Osteoblast (primary cell): ENCODE data around the gene FANCL. TPM values are rescaled to one million over a fixed set of nuclear protein-coding genes. Genes with fewer than 3 reads are reported as not detected.
"Not testable (repeated sequence)": the region's sequence is repeated elsewhere in the genome, so short reads cannot be mapped to it uniquely, and the experiment has no call there.

ENCODE experiments used
- DNase-seq: peaks from one replicate; pipeline ENCODE4 v3.0.0; 2011; ENCODE audit warnings: low spot score, mixed read lengths; ENCODE audit not compliant: insufficient read length; ENCODE audit errors: missing footprints
- H2AFZ ChIP-seq: 2 replicates; pipeline ENCODE4 v1.6.0; 2011; ENCODE audit warnings: mild to moderate bottlenecking, low read length
- H3K27ac ChIP-seq: 2 replicates; pipeline ENCODE4 v1.5.1; 2011; ENCODE audit warnings: mild to moderate bottlenecking, low read depth, low read length, moderate library complexity
- H3K27me3 ChIP-seq: 2 replicates; pipeline ENCODE4 v1.6.0; 2012; ENCODE audit warnings: mild to moderate bottlenecking, control low read depth, inconsistent platforms, low read length, moderate library complexity; ENCODE audit not compliant: insufficient read depth
- H3K36me3 ChIP-seq: 2 replicates; pipeline ENCODE4 v1.5.1; 2011; ENCODE audit warnings: mild to moderate bottlenecking, low read length, control low read depth, moderate library complexity; ENCODE audit not compliant: insufficient read depth
- H3K4me1 ChIP-seq: 2 replicates; pipeline ENCODE4 v1.5.1; 2011; ENCODE audit warnings: mild to moderate bottlenecking, low read length, control low read depth, moderate library complexity; ENCODE audit not compliant: insufficient read depth
- H3K4me2 ChIP-seq: 2 replicates; pipeline ENCODE4 v1.6.0; 2011; ENCODE audit warnings: mild to moderate bottlenecking, low read length; ENCODE audit not compliant: insufficient read depth
- H3K4me3 ChIP-seq: fragments of 200-600 bp; sonication (generic); 3 replicates; pipeline ENCODE4 v1.5.1; 2012; ENCODE audit warnings: mild to moderate bottlenecking, low read length, inconsistent platforms; ENCODE audit not compliant: insufficient read depth
- H3K79me2 ChIP-seq: 2 replicates; pipeline ENCODE4 v1.6.0; 2012; ENCODE audit warnings: mild to moderate bottlenecking, low read length, control low read depth, inconsistent platforms; ENCODE audit not compliant: insufficient read depth
- H3K9me3 ChIP-seq: 2 replicates; pipeline ENCODE4 v1.5.1; 2011; ENCODE audit warnings: low read depth, low read length, control low read depth
- H4K20me1 ChIP-seq: 2 replicates; pipeline ENCODE4 v1.6.0; 2012; ENCODE audit warnings: mild to moderate bottlenecking, low read length, control low read depth; ENCODE audit not compliant: insufficient read depth
- total RNA-seq: library from RNA; depleted of rRNA; stranded (reverse); fragments of >200 nt; gene quantifications from 2 replicates; pipeline ENCODE4 v1.2.3, GENCODE V29; 2012
- TF ChIP-seq, protein P1 (sequence below): IDR thresholded peaks from 2 replicates; pipeline ENCODE4 v1.5.1; 2011; ENCODE audit warnings: mild to moderate bottlenecking, low read depth, low read length, moderate library complexity; ENCODE audit errors: extremely low read depth

The FANCL gene
- total RNA-seq, 1 donor = 10.9 TPM

DNA sequence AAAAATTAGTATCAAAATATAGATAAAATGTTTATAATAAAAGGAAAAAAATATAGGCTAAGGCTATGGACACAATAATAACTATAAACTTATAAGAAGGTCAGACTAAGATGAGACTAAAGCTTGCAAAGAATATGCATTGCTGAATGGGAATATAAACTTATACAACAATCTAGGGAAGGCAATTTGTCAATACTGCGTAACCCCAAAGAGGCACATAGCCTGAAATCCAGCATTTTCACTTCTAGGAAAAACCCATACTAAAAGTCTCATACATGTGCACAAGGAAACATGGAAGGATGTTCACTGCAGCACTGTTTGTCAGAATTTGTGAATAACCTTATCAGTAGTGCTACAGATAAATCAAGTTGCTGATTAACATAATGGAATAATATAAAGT lies 45.5 kb downstream of the FANCL start:
- H4K20me1 ChIP-seq = no peaks in the 10 kb centered on the region
- TF ChIP-seq, protein P1, sequence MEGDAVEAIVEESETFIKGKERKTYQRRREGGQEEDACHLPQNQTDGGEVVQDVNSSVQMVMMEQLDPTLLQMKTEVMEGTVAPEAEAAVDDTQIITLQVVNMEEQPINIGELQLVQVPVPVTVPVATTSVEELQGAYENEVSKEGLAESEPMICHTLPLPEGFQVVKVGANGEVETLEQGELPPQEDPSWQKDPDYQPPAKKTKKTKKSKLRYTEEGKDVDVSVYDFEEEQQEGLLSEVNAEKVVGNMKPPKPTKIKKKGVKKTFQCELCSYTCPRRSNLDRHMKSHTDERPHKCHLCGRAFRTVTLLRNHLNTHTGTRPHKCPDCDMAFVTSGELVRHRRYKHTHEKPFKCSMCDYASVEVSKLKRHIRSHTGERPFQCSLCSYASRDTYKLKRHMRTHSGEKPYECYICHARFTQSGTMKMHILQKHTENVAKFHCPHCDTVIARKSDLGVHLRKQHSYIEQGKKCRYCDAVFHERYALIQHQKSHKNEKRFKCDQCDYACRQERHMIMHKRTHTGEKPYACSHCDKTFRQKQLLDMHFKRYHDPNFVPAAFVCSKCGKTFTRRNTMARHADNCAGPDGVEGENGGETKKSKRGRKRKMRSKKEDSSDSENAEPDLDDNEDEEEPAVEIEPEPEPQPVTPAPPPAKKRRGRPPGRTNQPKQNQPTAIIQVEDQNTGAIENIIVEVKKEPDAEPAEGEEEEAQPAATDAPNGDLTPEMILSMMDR = no peak
- H3K4me2 ChIP-seq = no peak overlapping the region
- no peaks in the 10 kb centered on the region for H3K4me1 ChIP-seq
- no peak overlapping the region for H3K4me3 ChIP-seq
- H3K36me3 ChIP-seq = no peaks in the 10 kb centered on the region
- no peak for DNase-seq
- H3K27ac ChIP-seq = no peak overlapping the region
- H3K79me2 ChIP-seq = no peaks in the 10 kb centered on the region
- H3K27me3 ChIP-seq = no peaks in the 10 kb centered on the region
- H2AFZ ChIP-seq = no peak overlapping the region
- no peaks in the 10 kb centered on the region for H3K9me3 ChIP-seq

GRCh38 chr2:58194458-58194857 lies 46.7 kb downstream of the FANCL start:
- Histone ChIP-seq H3K4me3 (no peak overlapping the region), H4K20me1 (no peaks in the 10 kb centered on the region), H3K4me1 (no peaks in the 10 kb centered on the region), H3K4me2 (no peak overlapping the region), H3K27ac (no peak overlapping the region), H3K27me3 (no peaks in the 10 kb centered on the region), H2AFZ (no peak overlapping the region), H3K79me2 (no peaks in the 10 kb centered on the region), H3K9me3 (no peaks in the 10 kb centered on the region), H3K36me3 (no peaks in the 10 kb centered on the region)
- TF ChIP-seq, protein P1 = no peak
- no peak for DNase-seq

DNA sequence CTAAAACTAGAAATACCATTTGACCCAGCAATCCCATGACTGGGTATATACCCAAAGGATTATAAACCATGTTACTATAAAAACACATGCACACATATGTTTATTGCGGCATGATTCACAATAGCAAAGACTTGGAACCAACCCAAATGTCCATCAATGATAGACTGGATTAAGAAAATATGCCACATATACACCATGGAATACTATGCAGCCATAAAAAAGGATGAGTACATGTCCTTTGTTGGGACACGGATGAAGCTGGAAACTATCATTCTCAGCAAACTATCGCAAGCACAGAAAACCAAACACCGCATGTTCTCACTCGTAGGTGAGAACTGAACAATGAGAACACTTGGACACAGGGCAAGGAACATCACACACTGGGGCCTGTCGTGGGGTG lies 54.1 kb downstream of the FANCL start:
- DNase-seq, H3K4me3 ChIP-seq, H3K4me1 ChIP-seq, H3K27me3 ChIP-seq, H4K20me1 ChIP-seq, H3K9me3 ChIP-seq, H2AFZ ChIP-seq, H3K4me2 ChIP-seq, H3K36me3 ChIP-seq, H3K79me2 ChIP-seq, H3K27ac ChIP-seq: not testable (repeated sequence)

GRCh38 chr2:58186501-58186900 lies 54.6 kb downstream of the FANCL start:
- TF ChIP-seq, protein P1 = no peak
- no peak overlapping the region for H3K4me2 ChIP-seq

More at GRCh38 chr2:58186501-58186900, 54.6 kb downstream of the FANCL start:
- Histone ChIP-seq H3K9me3 (no peaks in the 10 kb centered on the region), H4K20me1 (no peaks in the 10 kb centered on the region), H3K79me2 (no peaks in the 10 kb centered on the region), H3K4me3 (no peak overlapping the region), H3K27ac (no peak overlapping the region), H3K4me1 (no peaks in the 10 kb centered on the region), H3K36me3 (no peaks in the 10 kb centered on the region), H3K27me3 (no peaks in the 10 kb centered on the region), H2AFZ (no peak overlapping the region)
- no peak for DNase-seq
